ENCODE results near the gene USP4.
"Not testable (repeated sequence)": the region's sequence is repeated elsewhere in the genome, so short reads cannot be mapped to it uniquely, and the experiment has no call there.

The USP4 gene

GRCh38 chr3:49339941-49340800 lies at the start of gene USP4:
Gene USP4, minus strand, starts transcription at chr3:49340053. Its CDS starts 29 bp downstream, at chr3:49340024.
- DNase-seq (ENCODE audit: low read depth in 2 of 2), result peak; percentile 80 to 83

GRCh38 chr3:49389297-49389696 lies 49.4 kb upstream of the USP4 start:
- no peak for DNase-seq (ENCODE audit: low read depth in 2 of 2)

- DNase-seq (ENCODE audit: low read depth in 2 of 2), result no peak
Measured at GRCh38 chr3:49388289-49388820, 48.5 kb upstream of the USP4 start.

GRCh38 chr3:49387721-49388120 lies 47.9 kb upstream of the USP4 start:
- no peak for DNase-seq (ENCODE audit: low read depth in 2 of 2)

- no peak for DNase-seq (ENCODE audit: low read depth in 2 of 2)
Measured at GRCh38 chr3:49386056-49386756, 46.4 kb upstream of the USP4 start.

GRCh38 chr3:49385617-49386016 lies 45.8 kb upstream of the USP4 start:
- DNase-seq (ENCODE audit: low read depth in 2 of 2), result no peak

- DNase-seq (ENCODE audit: low read depth in 2 of 2), result no peak
Measured at GRCh38 chr3:49383387-49383786, 43.5 kb upstream of the USP4 start.

- DNase-seq (ENCODE audit: low read depth in 2 of 2), result no peak
Measured at GRCh38 chr3:49378249-49378895, 38.5 kb upstream of the USP4 start.

GRCh38 chr3:49377483-49377882 lies 37.6 kb upstream of the USP4 start:
- no peak for DNase-seq (ENCODE audit: low read depth in 2 of 2)

- no peak for DNase-seq (ENCODE audit: low read depth in 2 of 2)
Measured at GRCh38 chr3:49371946-49372345, 32.1 kb upstream of the USP4 start.

GRCh38 chr3:49370585-49371290 lies 30.9 kb upstream of the USP4 start:
- DNase-seq (ENCODE audit: low read depth in 2 of 2), result no peak

GRCh38 chr3:49362561-49362960 lies 22.7 kb upstream of the USP4 start:
- no peak for DNase-seq (ENCODE audit: low read depth in 2 of 2)

GRCh38 chr3:49359623-49360022 lies 19.8 kb upstream of the USP4 start:
- no peak for DNase-seq (ENCODE audit: low read depth in 2 of 2)

- DNase-seq (ENCODE audit: low read depth in 2 of 2), result no peak
Measured at GRCh38 chr3:49358884-49359225, 19.0 kb upstream of the USP4 start.

GRCh38 chr3:49358217-49358883 lies 18.5 kb upstream of the USP4 start, which contains the start of gene GPX1:
Gene GPX1, minus strand, starts transcription at chr3:49358353. Its CDS starts 75 bp downstream, at chr3:49358278.
- DNase-seq (ENCODE audit: low read depth in 2 of 2), result peak; percentile 39 to 42

- DNase-seq (ENCODE audit: low read depth in 2 of 2), result not testable (repeated sequence)
Measured at GRCh38 chr3:49357443-49358216, 17.8 kb upstream of the USP4 start.

GRCh38 chr3:49357095-49357442 lies 17.2 kb upstream of the USP4 start:
- DNase-seq (ENCODE audit: low read depth in 2 of 2), result not testable (repeated sequence)

GRCh38 chr3:49352890-49353421 lies 13.1 kb upstream of the USP4 start:
- no peak for DNase-seq (ENCODE audit: low read depth in 2 of 2)

- DNase-seq (ENCODE audit: low read depth in 2 of 2), result no peak
Measured at GRCh38 chr3:49352281-49352680, 12.4 kb upstream of the USP4 start.

- DNase-seq (ENCODE audit: low read depth in 2 of 2), result no peak
Measured at GRCh38 chr3:49351521-49352011, 11.7 kb upstream of the USP4 start.

Measured in stimulated activated CD4-positive, alpha-beta T cell treated with anti-CD3 and anti-CD28 coated beads, Interleukin-1b, Interleukin-23, amount 100 ng/mL, for 1 hour (primary cell).